Measurements from ENCODE around the gene WNT4.

The WNT4 gene
- 0 to 0.04 reads per million in 2 experiments for total RNA-seq

GRCh38 chr1:22143065-22144033, at the start of gene WNT4:
Gene WNT4, minus strand, starts transcription at chr1:22143097. Its CDS starts 175 bp downstream, at chr1:22142922.
- no peak for DNase-seq (ENCODE audit: low read depth)

- DNase-seq (ENCODE audit: low read depth): no peak
Measured at GRCh38 chr1:22190731-22191130, 47.8 kb upstream of the WNT4 start.

- DNase-seq (ENCODE audit: low read depth): no peak
Measured at GRCh38 chr1:22190251-22190650, 47.4 kb upstream of the WNT4 start.

GRCh38 chr1:22189619-22190018, 46.7 kb upstream of the WNT4 start:
- DNase-seq (ENCODE audit: low read depth): no peak

GRCh38 chr1:22188914-22189313, 46.0 kb upstream of the WNT4 start:
- no peak for DNase-seq (ENCODE audit: low read depth)

- no peak for DNase-seq (ENCODE audit: low read depth)
Measured at GRCh38 chr1:22188436-22188835, 45.5 kb upstream of the WNT4 start.

GRCh38 chr1:22186311-22186710, 43.4 kb upstream of the WNT4 start:
- no peak for DNase-seq (ENCODE audit: low read depth)

- no peak for DNase-seq (ENCODE audit: low read depth)
Measured at GRCh38 chr1:22184892-22185612, 42.2 kb upstream of the WNT4 start.

- DNase-seq (ENCODE audit: low read depth): no peak
Measured at GRCh38 chr1:22184454-22184853, 41.6 kb upstream of the WNT4 start.

- DNase-seq (ENCODE audit: low read depth): no peak
Measured at GRCh38 chr1:22182715-22183114, 39.8 kb upstream of the WNT4 start.

GRCh38 chr1:22179197-22179803, 36.4 kb upstream of the WNT4 start:
- no peak for DNase-seq (ENCODE audit: low read depth)

GRCh38 chr1:22177354-22178003, 34.6 kb upstream of the WNT4 start:
- no peak for DNase-seq (ENCODE audit: low read depth)

- DNase-seq (ENCODE audit: low read depth): no peak
Measured at GRCh38 chr1:22176258-22176657, 33.4 kb upstream of the WNT4 start.

GRCh38 chr1:22174446-22175220, 31.7 kb upstream of the WNT4 start:
- DNase-seq (ENCODE audit: low read depth): no peak

GRCh38 chr1:22171951-22172715, 29.2 kb upstream of the WNT4 start:
- DNase-seq (ENCODE audit: low read depth): no peak

- DNase-seq (ENCODE audit: low read depth): no peak
Measured at GRCh38 chr1:22169816-22170215, 26.9 kb upstream of the WNT4 start.

GRCh38 chr1:22168412-22168973, 25.6 kb upstream of the WNT4 start:
- DNase-seq (ENCODE audit: low read depth): no peak

GRCh38 chr1:22166439-22166838, 23.5 kb upstream of the WNT4 start:
- DNase-seq (ENCODE audit: low read depth): no peak

GRCh38 chr1:22164841-22165808, 22.2 kb upstream of the WNT4 start:
- no peak for DNase-seq (ENCODE audit: low read depth)

All from T follicular helper cell (primary cell).